ENCODE results near the gene MT1HL1. TPM values are rescaled to one million over a fixed set of nuclear protein-coding genes. Genes with fewer than 3 reads are reported as not detected.

The MT1HL1 gene
- total and polyA plus RNA-seq, 2 of the 4 experiments (the other 2 are of a cell fraction): not detected

DNA sequence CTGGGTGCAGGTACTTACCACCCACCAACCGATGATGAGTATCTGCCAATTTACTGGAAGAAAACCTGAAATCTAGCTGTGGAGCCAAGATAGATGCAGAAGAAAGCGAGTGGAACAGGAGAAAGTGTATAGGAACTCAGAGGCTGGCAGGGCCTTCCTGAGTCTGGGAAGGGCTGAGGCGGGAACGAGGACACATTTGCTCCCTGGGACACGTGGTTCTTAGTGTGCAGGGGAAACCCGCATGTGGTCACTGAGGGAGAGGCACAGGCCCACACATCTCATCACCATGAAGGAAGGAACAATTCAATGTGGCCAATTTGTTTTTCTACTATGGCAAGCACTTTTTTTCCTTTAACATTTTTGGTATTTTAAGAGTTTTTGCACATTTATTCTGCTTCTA, 45.9 kb upstream of the MT1HL1 start:
- H3K14ac ChIP-seq (replicated peaks; ENCODE audit: low read depth, low read length): no peak overlapping the region
- no peak overlapping the region for H3K18ac ChIP-seq (ENCODE audit: low read depth, low read length)
- no peaks in the 10 kb centered on the region for H3K36me3 ChIP-seq (ENCODE audit: control insufficient read depth, insufficient read depth, low read length)
- H2AK5ac ChIP-seq (ENCODE audit: low read depth, low read length): no peak overlapping the region
- H3K23ac ChIP-seq (ENCODE audit: low read depth, low read length): no peak overlapping the region
- in situ Hi-C loops (cut with MboI; ENCODE audit: low sequenced_read_pairs): no loop called here
- no TSS peak for BruUV-seq (replicated peaks)
- dilution Hi-C loops (cut with HindIII; ENCODE audit: low sequenced_read_pairs, unreplicated experiment): no loop called here
- intact Hi-C loops (cut with micrococcal nuclease): no loop called here
- no peak for ATAC-seq (ENCODE audit: low read depth)
- H2AK9ac ChIP-seq (replicated peaks; ENCODE audit: low read depth, low read length, poor library complexity): no peak overlapping the region
- H4K8ac ChIP-seq (ENCODE audit: low read depth in 2 of 2, low read length in 2 of 2): no peak overlapping the region
- H4K20me1 ChIP-seq (ENCODE audit: insufficient read depth, low read length): no peaks in the 10 kb centered on the region
- ChIA-PET POLR2A (ENCODE audit: unreplicated experiment) (no interaction called here), CTCF (no interaction called here)
- no peak overlapping the region for H3K9ac ChIP-seq (ENCODE audit: low read depth, low read length)
- H4K91ac ChIP-seq (ENCODE audit: insufficient read depth, low read depth, low read length): no peak overlapping the region
- no peak overlapping the region for H3K56ac ChIP-seq (ENCODE audit: extremely low read depth, insufficient read depth, low read length)
- no peak overlapping the region for H3K4ac ChIP-seq (ENCODE audit: low read depth, low read length)
- no peaks in the 10 kb centered on the region for H3K27me3 ChIP-seq (ENCODE audit: control insufficient read depth, insufficient read depth, low read length)
- no peaks in the 10 kb centered on the region for H3K79me1 ChIP-seq (ENCODE audit: low read depth in 1 of 2, low read length in 2 of 2)
- no peaks in the 10 kb centered on the region for H3K9me1 ChIP-seq (ENCODE audit: insufficient read depth, low read length)
- H2BK5ac ChIP-seq (ENCODE audit: low read depth, low read length, poor library complexity, severe bottlenecking): no peak overlapping the region
- H2AFZ ChIP-seq (replicated peaks; ENCODE audit: low read length, poor library complexity): no peak overlapping the region
- no peaks in the 10 kb centered on the region for H3K4me1 ChIP-seq (ENCODE audit: control insufficient read depth, insufficient read depth, low read length)
- DNase-seq: no peak
- TF ChIP-seq CEBPB (IDR thresholded peaks at IDR 0.05; ENCODE audit: low read depth, low read length): no peak
- no peak overlapping the region for H4K5ac ChIP-seq (ENCODE audit: low read depth, low read length)
- peaks cover 9% of the 10 kb centered on the region; the same call in 1 of the 2 replicates for H3K9me3 ChIP-seq (ENCODE audit: control insufficient read depth, insufficient read depth, low read length)
- H3K4me2 ChIP-seq (ENCODE audit: low read depth, low read length): no peak overlapping the region
- H2BK120ac ChIP-seq (ENCODE audit: low read depth, low read length): no peak overlapping the region
- H2BK20ac ChIP-seq (ENCODE audit: low read depth, low read length): no peak overlapping the region
- H2BK15ac ChIP-seq (ENCODE audit: low read depth, low read length): no peak overlapping the region
- H3K27ac ChIP-seq (ENCODE audit: insufficient read depth, low read length): no peak overlapping the region
- WGBS, 2 experiments (ENCODE audit: extremely low coverage in 2 of 2, insufficient read length in 1 of 2): no CpG with 5 or more reads among the region's 6 CpGs
- no peak overlapping the region for H3K4me3 ChIP-seq (ENCODE audit: insufficient read depth, low read depth, low read length)

All from IMR-90 (cell line).